NCI-H1436 (cell line): ENCODE data around the gene NOD1.
"Not testable (repeated sequence)": the region's sequence is repeated elsewhere in the genome, so short reads cannot be mapped to it uniquely, and the experiment has no call there.

Experiments
- DNase-seq: peaks from one replicate; lab custom pipeline; 2025; lab: John Stamatoyannopoulos, UW

NOD1 gene

DNA sequence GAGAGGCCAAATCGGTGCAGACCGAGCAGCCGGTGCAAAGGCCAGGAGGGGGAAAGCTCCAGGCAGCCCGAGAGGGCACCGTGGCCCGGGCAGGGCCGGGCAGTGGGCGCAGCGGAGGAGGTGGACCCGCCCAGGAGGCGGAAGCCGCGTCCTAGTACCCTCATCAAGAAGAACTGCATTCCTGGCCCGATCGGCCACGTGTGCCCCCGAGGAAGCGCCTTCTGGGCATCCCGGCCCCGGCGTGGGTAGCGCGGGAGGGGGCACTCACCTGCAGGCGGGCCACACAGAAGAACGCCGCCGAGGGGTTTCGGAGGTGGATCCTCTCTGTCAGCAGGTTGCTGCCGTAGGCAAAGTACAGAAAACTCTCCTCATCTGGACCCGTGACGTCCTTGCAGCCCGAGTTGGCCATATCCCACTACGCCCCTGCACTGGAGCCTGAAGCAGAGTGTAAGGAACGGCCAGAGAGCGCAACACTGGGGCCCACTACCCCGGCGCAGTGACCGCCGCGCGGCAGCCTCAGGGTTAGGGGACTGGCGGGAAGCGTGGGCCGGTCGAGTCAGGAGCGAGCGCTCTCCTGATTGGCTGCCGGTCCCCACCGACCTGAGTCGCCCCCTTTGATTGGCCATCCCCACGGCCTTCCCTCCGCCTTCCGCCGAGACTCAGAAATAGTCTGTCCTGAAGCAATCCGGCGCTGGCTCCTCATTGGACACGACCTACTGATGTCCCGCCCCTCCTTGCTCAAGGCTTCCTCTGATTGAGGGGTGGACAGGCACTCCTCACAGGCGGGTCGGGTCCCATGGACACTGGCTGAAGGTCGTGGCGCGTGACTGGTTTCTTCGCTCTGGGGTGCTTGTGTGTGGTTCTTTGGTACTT lies 26.0 kb upstream of the NOD1 start, which contains the start of gene GGCT:
GGCT (minus strand) TSS at position 529 of the 873 bp plus-strand sequence; CDS start at position 409, 120 bp downstream.
- DNase-seq: peak; percentile 97

DNA sequence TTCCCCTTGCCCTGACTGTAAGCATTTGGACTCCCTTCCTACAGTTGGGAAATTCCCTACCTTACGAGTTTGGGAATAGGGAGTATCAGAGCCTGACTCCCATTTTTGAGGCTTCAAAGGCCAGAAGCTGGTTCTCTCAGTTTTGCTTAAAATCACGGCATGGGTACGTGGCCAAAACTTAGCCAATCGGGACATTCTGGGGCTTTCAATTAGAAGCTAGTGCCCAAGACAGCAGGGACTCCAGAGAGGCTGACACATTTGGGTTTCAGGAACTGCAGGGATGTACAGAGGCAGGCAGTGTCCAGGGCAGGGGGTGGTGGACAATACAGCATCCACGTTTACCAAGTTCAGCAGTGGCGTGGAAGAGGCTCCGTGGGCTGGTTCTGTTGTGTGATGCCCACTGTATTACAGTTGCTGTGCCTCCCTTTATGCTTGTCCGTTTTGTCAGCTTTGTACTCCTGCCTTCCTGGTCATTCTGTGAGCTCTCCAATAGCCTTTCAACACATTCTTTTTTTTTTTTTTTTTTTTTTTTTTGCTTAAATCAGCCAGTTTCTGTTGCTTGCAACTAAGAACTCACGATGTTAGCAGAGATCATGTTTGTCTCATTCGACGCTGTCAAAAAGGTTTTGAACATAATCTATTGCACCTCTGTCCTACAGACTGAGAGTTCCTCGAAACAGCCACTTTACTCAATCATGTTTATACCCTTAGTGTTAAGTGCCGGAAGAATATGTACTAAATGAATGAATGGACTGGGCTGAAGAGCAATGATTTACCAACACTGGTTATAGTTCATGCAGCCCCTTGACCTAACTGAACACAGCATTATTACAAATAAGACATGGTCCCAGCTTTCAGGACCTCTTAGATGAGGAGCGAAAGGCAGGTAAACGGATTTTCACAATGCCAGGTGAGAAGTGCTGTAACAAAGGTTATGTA lies 25.0 kb upstream of the NOD1 start:
- no peak for DNase-seq

DNA sequence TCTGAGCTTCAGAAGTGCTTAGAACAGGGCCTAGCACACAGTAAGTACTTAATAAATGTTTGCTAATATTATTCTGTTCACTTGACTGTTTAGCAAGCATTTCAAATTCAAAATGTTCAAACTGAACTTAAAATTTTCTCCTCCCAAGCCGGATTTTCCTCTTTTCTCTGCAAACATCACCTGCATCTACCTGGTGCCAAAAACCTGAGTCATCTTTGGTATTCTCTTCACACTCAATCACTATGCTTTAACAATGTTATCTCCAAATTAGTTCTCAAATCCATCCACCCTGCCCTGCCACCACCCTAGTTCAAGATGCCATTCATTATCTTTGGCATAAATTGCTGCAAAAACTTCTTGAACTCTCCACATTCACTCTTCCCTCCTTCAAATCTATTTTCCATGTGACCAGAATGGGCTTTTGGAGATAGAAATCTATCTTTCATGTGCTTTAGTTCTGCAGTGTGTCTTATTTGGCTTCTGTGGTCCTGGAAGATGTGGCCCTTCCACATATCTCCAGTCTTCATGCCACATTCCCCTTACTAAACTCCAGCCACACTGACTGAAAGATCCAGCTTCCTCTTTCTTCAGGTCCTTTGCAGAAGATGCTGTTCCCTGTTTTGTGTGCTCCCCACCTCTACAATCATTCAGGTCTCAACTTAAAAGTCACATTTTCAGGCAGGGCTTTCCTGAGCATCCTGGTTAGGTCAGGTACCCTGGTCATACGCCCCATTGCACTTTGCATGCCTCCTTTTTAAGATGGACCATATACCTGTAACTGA lies 24.1 kb upstream of the NOD1 start:
- DNase-seq: no peak

DNA sequence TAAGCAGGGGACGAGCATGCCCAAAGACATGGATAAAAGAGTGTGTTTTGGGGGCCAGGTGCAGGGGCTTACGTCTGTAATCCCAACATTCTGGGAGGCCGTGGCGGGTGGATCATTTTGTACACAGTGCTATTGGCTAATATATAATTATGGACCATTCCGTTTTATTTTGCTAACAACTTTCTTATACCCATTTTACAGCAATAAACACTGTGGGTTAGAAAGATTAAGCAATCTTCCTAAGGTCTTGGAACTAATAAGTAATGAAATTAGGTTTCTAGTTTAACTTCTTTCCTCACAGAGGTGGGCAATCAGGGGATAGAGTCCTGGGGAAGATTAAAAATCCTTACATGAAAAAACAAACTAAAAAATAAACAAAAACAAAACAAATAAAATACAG lies 22.7 kb upstream of the NOD1 start:
- no peak for DNase-seq

DNA sequence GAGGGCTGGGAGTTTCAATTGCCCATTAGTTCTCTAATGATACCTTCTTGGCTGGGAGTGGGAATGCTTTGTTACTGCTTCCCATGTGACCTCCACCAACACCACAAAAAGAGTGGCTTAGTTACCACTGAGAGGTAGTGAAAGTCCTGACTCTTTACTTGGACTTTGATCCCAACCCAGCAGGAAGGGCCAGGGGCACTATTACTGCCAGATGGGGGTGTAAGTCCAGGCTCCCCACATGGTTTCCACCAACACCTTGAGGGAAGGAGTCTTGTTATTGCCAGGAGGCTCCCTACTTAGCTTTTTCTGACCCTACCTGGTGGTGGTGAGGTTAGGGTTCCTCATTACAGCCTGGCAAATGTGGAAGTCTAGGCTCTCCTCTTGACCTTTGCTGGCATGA lies 14.6 kb upstream of the NOD1 start:
- no peak for DNase-seq

DNA sequence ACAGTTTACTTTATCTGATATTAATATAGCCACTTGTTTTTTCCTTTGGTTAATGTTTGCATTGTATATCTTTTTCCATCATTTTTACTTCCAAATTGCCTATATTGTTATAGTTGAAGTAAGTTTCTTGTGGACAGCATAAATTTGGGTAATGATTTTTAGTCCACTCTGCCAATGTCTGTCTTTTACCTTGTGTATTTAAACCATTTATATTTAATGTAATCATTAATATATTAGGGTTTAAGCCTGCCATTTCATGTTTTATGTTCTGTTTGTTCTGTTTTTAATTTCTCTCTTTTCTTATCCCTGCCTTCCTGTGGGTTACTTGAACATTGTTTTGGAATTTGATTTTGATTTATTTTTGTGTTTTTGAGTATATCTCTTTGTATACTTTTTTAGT lies 12.8 kb upstream of the NOD1 start:
- DNase-seq: no peak

DNA sequence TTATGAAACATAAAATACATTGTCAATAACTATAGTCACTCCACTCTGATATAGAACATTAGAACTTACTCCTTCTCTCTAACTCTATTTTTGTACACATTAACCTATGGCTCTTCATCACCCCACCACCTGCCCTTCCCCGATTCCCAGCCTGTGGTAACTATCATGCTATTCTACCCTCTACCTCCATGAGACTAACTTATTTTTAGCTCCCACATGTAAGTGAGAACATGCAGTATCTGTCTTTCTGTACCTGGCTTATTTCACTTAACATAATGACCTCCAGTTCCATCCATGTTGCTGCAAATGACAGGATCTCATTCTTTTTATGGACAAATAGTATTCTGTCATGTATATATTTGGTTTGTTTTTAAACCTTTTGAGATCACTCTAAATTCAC lies 8.8 kb upstream of the NOD1 start:
- no peak for DNase-seq

DNA sequence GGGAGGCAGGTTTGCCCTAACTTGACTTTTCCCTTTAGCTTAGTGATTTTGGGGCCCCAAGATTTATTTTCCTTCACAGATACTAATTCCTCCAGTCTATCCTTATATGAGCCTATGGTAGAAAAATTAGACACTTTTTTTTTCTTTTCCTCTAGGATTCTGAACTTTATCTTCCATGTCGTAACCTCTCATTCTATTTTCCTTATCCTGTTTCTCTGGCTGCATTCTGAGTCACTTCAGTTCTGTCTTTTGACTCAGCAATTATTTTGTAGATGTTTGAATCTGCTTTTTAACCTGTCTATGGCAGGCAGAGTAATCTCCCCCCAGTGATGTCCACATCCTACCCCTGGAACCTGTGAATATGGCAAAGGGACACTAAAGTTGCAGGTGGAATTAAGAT lies 7.1 kb upstream of the NOD1 start:
- DNase-seq: no peak

DNA sequence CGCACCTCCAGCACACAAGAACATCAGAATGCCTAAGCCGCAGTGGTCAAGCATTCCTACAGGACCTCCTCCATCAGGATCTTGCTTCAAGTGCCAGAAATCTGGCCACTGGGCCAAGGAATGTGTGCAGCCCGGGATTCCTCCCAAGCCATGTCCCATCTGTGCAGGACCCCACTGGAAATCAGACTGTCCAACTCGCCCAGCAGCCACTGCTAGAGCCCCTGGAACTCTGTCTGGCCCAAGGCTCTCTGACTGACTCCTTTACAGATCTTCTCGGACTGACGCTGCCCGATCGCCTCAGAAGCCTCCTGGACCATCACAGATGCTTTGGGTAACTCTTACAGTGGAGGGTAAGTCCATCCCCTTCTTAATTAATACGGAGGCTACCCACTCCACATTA lies 2.8 kb upstream of the NOD1 start:
- not testable (repeated sequence) for DNase-seq

DNA sequence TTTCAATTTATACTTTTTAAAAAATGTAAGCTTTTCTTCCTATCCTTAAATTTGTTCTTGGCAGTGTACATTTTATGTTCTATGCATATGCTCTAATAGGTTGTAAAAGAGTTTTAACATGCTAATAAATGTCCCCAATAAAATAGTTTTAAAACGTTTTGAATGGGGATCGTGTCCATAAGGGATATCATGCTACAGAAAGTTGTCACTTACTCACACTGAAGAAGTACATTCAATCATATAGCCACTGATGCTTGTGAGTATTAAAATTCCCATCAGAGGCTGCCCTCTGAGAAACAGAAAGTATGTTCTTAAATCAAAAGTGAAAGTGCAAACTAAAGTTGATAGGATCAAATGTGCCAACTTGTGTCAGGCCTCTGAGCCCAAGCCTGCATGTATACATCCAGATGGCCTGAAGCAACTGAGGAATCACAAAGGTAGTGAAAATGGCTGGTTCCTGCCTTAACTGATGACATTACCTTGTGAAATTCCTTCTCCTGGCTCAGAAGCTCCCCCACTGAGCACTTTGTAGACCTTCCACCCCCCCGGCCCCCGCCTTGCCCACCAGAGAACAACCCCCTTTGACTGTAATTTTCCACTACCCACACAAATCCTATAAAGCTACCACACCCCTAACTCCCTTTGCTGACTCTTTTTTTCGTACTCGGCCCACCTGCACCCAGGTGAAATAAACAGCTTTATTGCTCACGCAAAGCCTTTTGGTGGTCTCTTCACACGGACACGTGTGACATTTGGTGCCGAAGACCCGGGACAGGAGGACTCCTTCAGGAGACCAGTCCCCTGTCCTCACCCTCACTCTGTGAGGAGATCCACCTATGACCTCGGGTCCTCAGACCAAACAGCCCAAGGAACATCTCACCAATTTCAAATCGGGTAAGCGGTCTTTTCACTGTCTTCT lies 877 bp upstream of the NOD1 start:
- no peak for DNase-seq

DNA sequence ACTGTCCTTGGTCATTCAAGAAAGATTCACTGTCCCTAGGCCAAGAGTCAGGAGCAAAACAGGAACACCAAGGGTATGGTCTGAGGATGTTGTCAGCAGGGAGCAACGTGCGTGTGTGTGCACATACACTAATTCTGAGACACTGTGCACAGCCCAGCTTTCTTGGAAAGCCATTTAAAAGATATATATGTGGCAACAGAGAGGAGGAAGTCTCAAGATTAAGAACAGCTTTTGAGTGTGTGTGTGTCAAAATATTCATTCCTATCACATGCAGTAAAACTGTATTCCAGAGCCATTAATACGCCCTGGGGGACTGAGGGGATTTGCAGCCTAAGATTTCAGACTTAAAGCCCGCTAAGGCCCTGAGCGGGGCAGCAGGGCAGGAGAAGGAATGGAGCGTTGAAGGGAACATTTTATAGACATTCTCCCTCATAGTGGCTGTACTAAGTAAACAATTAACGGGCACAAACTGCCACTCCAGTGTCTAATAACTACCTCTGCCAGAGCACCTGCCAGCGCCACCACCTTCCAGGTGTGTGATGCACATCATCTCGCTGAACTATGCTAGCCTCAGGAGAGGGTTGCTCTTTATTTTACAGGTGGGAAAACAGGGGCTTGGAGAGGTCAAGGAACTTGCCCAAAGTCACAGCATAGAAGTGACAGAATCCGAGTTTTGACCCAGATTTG lies 2.0 kb downstream of the NOD1 start:
- peak; percentile 2 for DNase-seq

DNA sequence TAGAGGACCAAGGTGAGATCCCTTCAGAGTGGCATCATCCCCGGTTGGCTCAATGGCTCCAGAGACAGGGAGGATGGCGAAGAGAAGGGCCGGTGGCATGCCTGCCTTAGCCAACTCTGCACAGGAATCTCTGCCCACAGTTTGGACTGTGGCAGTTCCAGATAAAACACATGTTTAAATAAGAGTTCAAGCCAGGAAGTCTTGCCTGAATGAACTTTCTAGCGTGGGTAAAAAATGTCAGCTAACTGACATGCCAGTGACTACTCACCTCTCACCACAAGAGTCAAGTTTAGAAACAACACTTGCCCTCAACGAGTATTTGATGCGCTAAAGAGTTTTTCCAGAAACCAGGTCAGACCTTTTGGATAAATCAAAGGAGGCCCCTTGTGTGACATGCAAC lies 3.0 kb downstream of the NOD1 start:
- no peak for DNase-seq

DNA sequence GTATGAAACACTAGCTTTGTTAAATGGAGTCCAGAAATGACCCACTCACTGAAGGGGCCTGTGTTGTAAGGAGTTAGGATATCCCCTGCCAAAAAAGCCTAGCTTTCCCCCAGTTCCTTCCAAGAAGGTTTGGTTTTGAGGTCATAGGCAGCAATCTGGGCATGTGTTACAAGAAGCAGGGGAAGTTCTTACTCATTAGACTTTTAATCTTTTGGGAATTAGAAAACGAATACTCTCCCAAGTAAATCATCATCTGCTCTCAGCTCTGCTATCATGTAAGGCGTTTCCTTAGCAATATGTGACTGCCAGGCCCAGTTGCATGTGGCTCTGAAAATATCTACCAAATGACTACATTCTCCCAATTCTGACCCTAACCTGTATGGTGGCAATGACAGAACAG lies 3.7 kb downstream of the NOD1 start:
- no peak for DNase-seq

DNA sequence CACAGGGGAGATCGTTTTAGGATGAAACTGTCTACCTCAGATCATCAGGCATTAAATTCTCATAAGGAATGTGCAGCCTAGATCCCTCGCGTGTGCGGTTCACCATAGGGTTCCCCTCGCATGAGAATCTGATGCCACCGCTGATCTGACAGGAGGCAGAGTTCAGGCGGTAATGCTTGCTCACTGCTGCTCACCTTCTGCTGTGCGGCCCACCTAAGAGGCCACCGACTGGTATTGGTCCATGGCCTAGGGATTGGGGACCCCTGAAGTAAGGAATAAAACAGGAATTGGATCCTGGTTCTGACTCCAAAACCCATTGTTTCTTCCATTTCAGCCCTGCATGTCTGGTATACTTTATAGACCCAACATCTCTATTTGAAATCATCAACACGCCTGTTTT lies 4.1 kb downstream of the NOD1 start:
- DNase-seq: no peak

DNA sequence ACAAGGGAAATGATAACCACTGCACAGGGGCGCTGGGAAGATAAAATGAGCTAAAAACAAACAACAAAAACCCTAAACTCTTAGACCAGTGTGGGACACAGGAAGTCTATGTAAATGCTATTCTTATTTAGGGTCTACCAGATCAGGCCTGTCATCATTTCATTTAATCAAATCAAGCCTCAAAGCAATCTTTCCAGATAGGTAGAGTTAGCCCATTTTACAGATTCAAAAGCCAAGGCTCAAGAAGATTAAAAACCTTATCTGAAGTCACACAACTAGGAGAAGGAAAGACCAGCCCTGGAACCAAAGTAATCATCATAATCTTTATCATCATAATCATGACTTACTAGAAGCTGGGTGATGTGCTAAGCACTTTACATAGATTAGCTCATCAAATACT lies 4.7 kb downstream of the NOD1 start:
- DNase-seq: no peak

DNA sequence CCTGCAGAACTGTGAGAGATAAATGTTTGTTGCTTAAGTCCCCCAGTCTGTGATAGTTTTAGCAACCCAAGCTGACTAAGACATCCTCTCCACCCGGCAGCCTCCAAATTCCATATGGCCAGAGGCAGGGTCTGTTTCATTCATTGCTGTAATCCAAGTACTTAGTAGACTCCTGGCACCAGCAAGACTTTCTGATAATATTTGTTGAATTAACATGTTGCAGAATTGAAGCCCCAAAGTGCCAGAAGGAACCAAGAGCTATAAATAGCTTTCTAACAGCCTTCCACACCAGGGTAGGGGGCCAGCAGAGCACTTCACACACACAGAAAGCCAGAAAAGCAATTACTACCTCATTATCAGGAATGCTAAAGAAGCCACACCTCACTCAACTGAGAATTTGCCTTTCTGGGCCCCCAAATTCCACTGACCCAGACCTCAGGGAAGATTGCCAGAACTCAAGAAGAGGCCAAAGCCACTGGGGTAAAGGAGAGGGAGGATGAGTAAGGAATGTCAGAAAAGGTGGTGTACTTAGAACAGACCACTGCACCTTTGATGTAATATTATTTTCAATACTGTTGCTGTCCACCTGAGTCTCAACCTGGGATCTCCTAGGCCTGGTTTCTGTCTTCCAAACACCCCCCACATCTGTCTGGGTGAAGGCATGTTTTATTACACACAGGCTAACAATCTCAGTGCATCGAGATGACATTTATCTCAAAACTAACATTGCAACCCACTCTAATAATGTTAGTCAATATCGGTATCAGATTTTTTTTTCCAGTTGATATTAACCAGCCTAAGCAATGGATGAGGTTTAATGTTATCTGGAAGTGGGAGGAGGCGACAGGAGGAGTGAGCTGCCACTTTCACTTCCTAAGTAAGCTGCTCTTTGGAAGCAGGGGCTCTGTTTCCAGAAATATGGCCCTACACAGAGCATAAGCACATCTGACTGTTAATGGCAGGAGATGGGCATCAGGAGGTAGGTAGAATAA lies 5.5 kb downstream of the NOD1 start:
- DNase-seq: no peak

DNA sequence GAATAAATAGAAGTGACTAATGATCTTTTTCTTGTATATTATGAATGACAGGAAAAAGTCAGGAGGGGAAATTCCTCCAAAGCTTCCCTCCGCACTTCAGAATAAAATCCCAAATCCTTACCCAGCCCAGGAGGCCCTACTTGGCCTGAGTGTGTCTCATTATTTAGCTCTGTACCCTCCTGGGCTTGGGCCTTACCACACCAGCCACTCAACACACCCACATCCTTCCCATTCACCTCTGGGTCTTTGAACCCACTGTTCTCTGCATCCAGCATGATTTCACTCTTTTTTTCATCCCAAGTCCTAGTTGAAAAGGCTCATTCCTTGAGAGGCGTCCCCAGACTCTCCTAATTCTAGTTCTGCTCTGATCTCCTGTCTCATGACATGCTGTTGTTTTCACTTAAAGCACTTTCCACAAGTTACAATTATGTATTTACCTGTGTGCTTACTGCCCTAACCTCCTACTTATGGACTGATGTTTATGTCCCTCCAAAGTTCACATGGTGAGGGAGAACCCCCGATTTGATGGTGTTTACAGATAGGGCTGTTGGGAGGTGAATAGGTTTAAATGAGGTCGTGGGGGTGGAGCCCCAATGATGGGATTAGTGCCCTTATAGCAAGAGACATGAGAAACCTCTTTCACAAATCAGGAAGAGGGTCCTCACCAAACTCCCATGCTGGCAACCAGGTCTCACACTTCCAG lies 6.4 kb downstream of the NOD1 start:
- DNase-seq: no peak

DNA sequence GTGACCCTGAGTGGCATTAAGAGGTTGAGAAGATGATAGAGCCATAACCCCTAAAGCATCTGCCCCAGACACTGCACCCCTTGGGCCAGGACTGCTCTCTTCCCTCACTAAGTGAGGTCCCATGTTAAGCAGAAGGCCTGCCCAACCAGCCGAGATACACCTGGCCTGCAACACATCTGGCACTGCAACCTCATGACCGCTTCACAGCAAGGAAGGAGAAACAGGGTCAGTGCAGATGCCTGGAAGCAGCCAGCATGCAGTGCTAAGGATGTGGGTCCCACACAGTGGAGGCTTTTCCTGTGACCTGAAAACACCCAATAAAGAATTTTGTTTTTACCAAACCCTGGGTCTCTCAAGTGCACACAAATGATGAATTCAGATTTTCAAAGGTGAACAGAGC lies 7.4 kb downstream of the NOD1 start:
- no peak for DNase-seq

DNA sequence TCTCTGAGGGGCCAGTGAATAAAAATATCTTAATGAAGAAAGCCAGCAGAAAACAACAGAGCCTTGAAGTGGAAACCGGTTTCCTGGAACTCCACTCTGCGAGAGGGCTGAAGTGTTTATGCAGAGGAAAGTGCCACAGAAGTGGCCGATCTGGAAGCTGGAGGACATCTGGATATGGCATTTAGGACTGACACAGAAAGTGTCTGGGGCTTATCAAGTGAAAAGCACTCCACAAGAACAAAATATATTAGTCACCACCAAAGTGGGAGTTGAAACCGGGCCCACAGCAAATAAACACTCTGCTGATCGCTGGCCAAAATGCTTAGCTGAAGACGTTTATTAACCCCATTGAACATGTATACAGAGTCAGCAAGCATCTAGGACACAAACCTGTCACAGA lies 7.8 kb downstream of the NOD1 start:
- no peak for DNase-seq
